NCI-H146 treated with DMSO at 0.1 percent for 48 hours (cell line): ENCODE results near the gene MON1A.

ENCODE experiments used
- DNase-seq: peaks from one replicate; lab custom pipeline; 2025; ENCODE audit not compliant: unreplicated experiment; lab: John Stamatoyannopoulos, UW

Gene MON1A

GRCh38 chr3:49895791-49896190 lies 33.8 kb downstream of the MON1A start:
- no peak for DNase-seq

GRCh38 chr3:49889296-49889695 lies 40.3 kb downstream of the MON1A start:
- no peak for DNase-seq

- DNase-seq: no peak
These were observed 42.7 kb downstream of the MON1A start for GRCh38 chr3:49886922-49887265.

- DNase-seq: no peak
These were observed 45.6 kb downstream of the MON1A start for GRCh38 chr3:49883998-49884397.

- DNase-seq: no peak
These were observed 47.4 kb downstream of the MON1A start for GRCh38 chr3:49882166-49882565.

GRCh38 chr3:49880581-49881315 lies 48.9 kb downstream of the MON1A start:
- DNase-seq: no peak

- DNase-seq: no peak
These were observed 49.9 kb downstream of the MON1A start for GRCh38 chr3:49879721-49880120.

GRCh38 chr3:49878686-49879085 lies 50.9 kb downstream of the MON1A start:
- no peak for DNase-seq

- no peak for DNase-seq
These were observed 51.9 kb downstream of the MON1A start for GRCh38 chr3:49877716-49878115.

GRCh38 chr3:49876567-49876966 lies 53.0 kb downstream of the MON1A start:
- DNase-seq: no peak

GRCh38 chr3:49873623-49874022 lies 56.0 kb downstream of the MON1A start:
- DNase-seq: no peak

GRCh38 chr3:49872801-49873281 lies 56.8 kb downstream of the MON1A start:
- DNase-seq: no peak

GRCh38 chr3:49871531-49872153 lies 58.0 kb downstream of the MON1A start:
- no peak for DNase-seq

GRCh38 chr3:49869525-49870126 lies 60.0 kb downstream of the MON1A start, which contains the start of gene CAMKV:
Gene CAMKV (minus strand): TSS chr3:49869906. CDS start chr3:49862388, 7,518 bp downstream.
- peak; percentile 10 for DNase-seq

- peak; percentile 7 for DNase-seq
These were observed 60.6 kb downstream of the MON1A start for GRCh38 chr3:49868862-49869466.

- DNase-seq: no peak
These were observed 61.7 kb downstream of the MON1A start for GRCh38 chr3:49867871-49868321.

- no peak for DNase-seq
These were observed 62.2 kb downstream of the MON1A start for GRCh38 chr3:49867400-49867799.

GRCh38 chr3:49865198-49865784 lies 64.3 kb downstream of the MON1A start:
- no peak for DNase-seq

- DNase-seq: no peak
These were observed 65.1 kb downstream of the MON1A start for GRCh38 chr3:49864505-49864904.

GRCh38 chr3:49859576-49860305 lies 69.9 kb downstream of the MON1A start:
- DNase-seq: no peak
